Stimulated activated CD4-positive, alpha-beta T cell treated with anti-CD3 and anti-CD28 coated beads, Interleukin-4, amount 100 ng/mL, for 24 hours (primary cell): Measurements from ENCODE around the gene TFE3.
"Not testable (repeated sequence)": the region's sequence is repeated elsewhere in the genome, so short reads cannot be mapped to it uniquely, and the experiment has no call there.

Source experiments
- DNase-seq: peaks from one replicate; pipeline ENCODE4 v3.0.0-alpha.2; 2020

TFE3 gene

DNA sequence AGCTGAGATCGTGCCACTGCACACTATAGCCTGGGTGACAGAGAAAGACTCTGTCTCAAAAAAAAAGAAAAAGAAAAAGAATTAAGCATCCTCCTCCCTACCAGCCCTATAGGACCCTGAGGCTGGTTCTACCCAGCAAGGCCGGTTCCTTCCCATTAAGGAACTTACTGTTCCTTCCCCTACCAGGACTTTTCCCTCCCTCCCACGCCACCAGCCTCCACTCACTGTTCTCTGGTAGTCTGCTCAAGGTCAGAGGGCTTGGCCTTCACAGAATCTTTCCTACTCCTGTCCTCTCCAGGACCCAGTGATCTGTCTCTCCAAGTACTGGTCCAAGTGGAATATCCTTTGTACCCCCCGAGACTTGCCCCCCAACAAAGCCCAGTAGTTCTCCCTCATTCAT, 42.5 kb downstream of the TFE3 start:
- DNase-seq: no peak

DNA sequence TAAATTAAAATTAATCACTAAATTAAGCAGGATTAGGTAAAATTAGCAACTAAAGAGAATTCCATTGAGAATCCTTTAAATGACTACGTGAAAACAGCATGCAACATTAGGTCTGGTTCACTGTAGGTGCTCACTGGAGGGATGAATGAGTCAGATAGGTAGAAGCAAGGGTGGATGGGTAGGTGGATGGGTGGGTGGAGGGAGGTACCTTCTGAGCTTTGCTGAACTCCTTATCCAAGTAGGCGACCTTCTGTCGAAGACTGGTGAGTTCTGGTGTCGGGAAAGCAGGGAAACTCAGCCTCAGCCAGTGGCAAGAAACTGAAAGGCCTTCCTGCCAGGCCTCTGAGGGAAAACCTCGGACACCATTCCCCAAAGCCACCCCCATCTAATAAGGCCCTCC, 44.1 kb downstream of the TFE3 start:
- DNase-seq: peak; percentile 5

DNA sequence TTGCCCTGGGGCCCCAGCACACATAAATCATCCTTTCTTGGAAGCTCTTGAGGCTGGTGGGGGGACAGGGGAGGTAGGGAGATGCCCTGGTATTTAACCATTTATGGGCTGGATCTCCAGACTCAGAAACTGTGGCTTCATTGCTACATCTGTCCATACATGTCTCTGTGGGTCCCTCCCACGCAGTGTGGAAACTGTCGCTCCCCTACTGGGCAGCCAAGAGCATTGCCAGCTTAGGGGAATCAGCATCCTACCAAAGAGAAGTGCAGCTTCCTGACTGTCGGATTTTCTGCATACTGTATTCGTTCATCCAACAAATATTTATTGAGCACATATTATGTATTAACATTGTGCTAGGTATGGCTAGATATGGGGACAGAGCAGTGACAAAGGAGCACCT, 44.8 kb downstream of the TFE3 start:
- no peak for DNase-seq

DNA sequence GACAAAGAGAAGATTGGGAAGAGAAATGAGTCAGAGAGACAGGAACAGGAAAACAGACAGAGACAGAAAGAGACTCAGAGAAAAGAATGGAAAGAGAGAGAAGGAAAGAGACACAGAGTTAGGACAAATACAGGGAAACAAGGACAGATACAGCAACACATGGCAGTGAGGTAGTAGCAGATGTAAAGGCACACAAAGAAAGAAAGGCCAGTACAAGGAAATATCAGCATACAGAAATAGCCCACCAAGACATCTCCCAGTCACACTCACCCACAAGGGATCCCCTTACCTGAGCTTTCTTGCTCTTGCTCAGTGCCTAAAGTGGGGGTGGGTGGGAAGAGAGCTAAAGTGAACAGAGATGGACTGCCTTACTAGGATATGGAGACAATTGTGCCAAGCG, 45.3 kb downstream of the TFE3 start:
- DNase-seq: no peak

DNA sequence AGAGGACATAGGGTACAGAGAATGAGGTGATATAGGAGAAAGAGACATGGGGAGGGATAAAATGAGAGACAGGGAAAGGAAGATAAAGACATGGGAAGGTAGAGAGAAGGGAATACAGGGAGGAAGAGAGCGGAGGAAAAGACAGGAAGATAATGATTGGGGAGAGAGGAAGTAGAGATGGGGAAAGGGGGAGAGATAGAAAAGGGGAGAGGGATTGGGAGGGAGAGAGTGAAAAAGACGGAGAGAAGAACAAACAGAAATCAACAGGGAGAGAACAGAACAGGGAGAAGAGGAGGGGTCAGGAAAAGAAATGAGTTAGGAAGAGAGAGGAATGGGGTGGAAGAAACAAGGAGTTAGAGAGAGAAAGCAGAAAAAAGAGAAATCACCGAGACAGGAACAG, 45.7 kb downstream of the TFE3 start:
- no peak for DNase-seq

DNA sequence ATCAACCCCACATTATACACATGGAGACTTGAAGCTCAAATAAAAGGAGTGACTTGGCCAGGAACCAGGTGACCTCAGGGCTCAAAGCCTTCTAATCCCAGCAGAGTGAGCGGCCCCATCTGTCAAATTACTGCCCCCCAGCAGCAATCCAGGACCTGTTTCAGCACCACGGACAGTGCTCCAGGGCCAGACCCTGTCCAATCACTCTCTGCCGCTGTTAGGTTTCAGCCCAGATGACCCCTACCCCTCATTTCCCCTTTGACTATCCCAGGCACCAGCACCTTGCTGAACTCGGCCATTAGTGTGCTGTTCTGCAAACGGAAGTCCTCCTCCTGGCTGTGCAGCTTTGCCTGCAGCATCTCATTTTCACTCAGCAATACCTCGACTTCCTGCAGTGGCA, 46.2 kb downstream of the TFE3 start:
- DNase-seq: no peak

DNA sequence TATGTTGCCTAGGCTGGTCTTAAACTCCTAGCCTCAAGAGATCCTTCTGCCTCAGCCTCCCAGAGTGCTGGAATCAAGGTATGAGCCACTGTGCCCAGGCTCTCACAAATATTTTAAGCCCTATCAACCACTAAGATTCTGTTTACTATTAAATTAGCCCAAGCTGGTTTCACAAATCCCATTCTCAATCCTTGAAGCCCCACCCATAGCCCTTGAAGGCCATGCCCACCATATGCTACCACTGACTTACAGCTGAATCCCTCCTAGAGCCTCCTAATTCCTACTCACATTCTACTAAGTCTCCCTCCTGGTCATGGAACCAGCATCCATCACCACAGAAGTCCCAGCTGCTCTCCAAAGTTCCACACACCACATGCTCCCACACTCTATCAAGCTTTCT, 50.8 kb downstream of the TFE3 start:
- DNase-seq: no peak

DNA sequence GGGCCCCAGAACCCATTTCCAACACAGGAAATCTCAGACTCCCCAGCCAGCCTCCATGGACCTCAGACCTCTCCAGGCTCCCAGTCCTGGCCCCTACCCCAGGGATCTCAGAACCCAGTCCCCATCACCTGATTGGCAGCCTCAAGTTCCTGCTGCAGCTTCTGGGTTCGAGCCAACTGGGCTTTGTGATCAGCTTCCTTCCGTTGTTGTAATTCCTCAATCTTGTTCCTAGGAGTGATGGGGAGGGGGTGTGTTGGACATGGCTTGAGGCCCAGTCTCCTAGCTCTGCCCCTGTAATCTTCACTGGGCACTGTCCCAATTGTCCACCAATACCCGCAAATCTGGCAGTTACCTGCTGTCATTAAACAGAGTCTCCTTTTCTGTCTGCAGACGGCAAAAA, 53.7 kb downstream of the TFE3 start:
- DNase-seq: no peak

DNA sequence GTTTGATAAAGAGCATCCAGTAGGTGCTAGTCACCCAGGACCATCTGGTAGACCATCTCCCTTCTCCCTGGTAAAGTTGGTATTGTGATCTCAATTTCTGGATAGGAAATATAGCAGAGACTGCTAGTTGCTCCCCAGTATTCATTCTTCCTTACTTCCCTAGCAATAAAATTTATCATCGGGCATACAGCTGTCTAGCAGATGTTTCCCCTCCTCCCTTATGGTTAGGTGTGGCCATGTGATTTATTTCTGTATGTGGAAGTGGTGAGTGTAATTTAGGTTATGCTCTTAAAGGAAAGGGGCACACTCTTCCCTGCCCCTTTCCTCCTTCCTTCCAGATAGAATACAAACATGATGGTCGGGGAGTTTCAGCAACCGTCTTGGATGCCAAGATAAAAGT, 59.3 kb downstream of the TFE3 start:
- no peak for DNase-seq

DNA sequence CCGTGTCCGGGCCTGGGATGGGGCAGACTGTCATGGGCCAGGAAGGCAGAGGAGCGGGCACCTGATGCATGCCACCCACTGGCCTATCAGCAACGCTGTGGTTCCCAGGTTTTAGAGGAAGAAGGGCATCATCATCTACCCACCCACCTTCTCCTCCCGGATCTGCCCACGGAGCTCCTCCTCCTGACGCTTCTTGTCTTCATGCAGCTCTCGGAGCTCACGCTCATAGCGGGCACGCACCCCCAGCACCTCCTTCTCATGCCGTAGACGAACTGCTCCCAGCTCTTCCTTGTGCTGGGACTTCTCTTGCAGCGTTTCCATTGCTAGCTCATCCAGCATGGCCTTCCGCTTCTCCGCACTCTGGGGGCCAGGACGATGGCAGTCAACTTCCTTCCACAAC, 60.1 kb downstream of the TFE3 start:
- DNase-seq: no peak

DNA sequence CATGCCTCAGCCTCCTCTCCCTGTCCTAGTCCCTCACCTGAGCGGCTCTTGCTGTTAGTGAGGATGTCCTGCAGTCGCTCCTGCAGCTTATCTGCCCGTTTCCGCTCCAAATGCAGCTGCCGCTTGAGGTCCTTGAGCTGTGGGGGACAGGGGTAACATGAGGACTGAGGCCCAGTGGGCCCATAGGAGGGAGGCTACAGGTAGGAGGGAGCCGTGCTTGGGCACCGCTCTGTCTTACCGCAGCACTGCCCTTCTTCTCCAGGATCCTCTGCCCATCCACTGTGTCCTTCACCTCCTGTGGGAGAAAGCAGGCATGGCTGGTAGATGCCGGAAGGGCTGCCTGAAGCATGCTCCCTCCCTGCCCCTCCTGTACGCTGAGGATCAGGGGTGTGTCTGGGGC, 62.0 kb downstream of the TFE3 start:
- no peak for DNase-seq

DNA sequence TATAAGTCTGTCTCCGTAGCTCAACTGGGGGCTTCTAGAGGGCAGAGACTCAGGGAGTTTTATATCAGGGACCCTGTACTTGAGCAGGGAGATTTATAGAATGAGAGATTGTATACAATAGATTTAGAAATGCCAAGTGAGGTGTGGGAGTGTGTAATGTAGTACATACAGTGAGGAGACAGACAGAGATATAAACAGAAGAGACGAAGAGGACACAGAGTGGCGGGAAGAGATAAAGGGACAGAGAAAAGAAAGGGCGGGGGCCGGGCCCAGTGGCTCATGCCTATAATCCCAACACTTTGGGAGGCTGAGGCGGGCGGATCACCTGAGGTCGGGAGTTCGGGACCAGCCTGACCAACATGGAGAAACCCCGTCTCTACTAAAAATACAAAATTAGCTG, 62.8 kb downstream of the TFE3 start:
- not testable (repeated sequence) for DNase-seq
